ENCODE results near the gene NOL3. TPM values are rescaled to one million over a fixed set of nuclear protein-coding genes. Genes with fewer than 3 reads are reported as not detected.

The NOL3 gene
- total and polyA plus RNA-seq, 2 of the 4 experiments (the other 2 are of a cell fraction) = 6.1 to 17.2 TPM

GRCh38 chr16:67216612-67217490, 46.5 kb downstream of the NOL3 start:
- intact Hi-C loops (cut with micrococcal nuclease) = no loop called here
- no peak overlapping the region for H2AK5ac ChIP-seq (ENCODE audit: low read depth, low read length)
- no peak overlapping the region for H4K8ac ChIP-seq (ENCODE audit: low read depth in 2 of 2, low read length in 2 of 2)
- no peak for TF ChIP-seq RCOR1 (IDR thresholded peaks at IDR 0.05; ENCODE audit: insufficient replicate concordance, low read length)
- TF ChIP-seq ELK1 (IDR thresholded peaks at IDR 0.05; ENCODE audit: borderline replicate concordance, low read depth, low read length) = no peak
- H3K79me1 ChIP-seq (ENCODE audit: low read depth in 1 of 2, low read length in 2 of 2) = no peaks in the 10 kb centered on the region; a peak in 1 of 4 replicates
- no peak overlapping the region for H3K56ac ChIP-seq (ENCODE audit: extremely low read depth, insufficient read depth, low read length)
- H3K9ac ChIP-seq (ENCODE audit: low read depth, low read length) = no peak overlapping the region
- no peak overlapping the region for H3K4me3 ChIP-seq (ENCODE audit: insufficient read depth, low read depth, low read length)
- peak; percentile 64 for ATAC-seq (ENCODE audit: low read depth)
- no peak overlapping the region for H3K4me2 ChIP-seq (ENCODE audit: low read depth, low read length)
- no peaks in the 10 kb centered on the region for H3K27me3 ChIP-seq (ENCODE audit: control insufficient read depth, insufficient read depth, low read length)
- no peak overlapping the region for H3K14ac ChIP-seq (replicated peaks; ENCODE audit: low read depth, low read length)
- dilution Hi-C loops (cut with HindIII; ENCODE audit: low sequenced_read_pairs, unreplicated experiment) = no loop called here
- H3K4ac ChIP-seq (ENCODE audit: low read depth, low read length) = no peak overlapping the region
- H4K20me1 ChIP-seq (ENCODE audit: insufficient read depth, low read length) = no peaks in the 10 kb centered on the region
- H2AK9ac ChIP-seq (replicated peaks; ENCODE audit: low read depth, low read length, poor library complexity) = no peak overlapping the region
- H3K27ac ChIP-seq (ENCODE audit: insufficient read depth, low read length) = no peak overlapping the region
- no peak overlapping the region for H4K91ac ChIP-seq (ENCODE audit: insufficient read depth, low read depth, low read length)
- H3K9me1 ChIP-seq (ENCODE audit: insufficient read depth, low read length) = no peaks in the 10 kb centered on the region
- DNase-seq = no peak
- H3K9me3 ChIP-seq (ENCODE audit: control insufficient read depth, insufficient read depth, low read length) = no peaks in the 10 kb centered on the region
- H2BK120ac ChIP-seq (ENCODE audit: low read depth, low read length) = no peak overlapping the region
- peak overlapping the region; percentile 54 for H2AFZ ChIP-seq (replicated peaks; ENCODE audit: low read length, poor library complexity)
- in situ Hi-C loops (cut with MboI; ENCODE audit: low sequenced_read_pairs) = no loop called here
- ChIA-PET CTCF (no interaction called here), POLR2A (ENCODE audit: unreplicated experiment) (interaction anchor here (0.7 kb wide), 1 partner anchor 172 kb away, joined by 4 read pairs; no protein-coding TSS in a partner anchor)
- H4K5ac ChIP-seq (ENCODE audit: low read depth, low read length) = no peak overlapping the region
- H3K36me3 ChIP-seq (ENCODE audit: control insufficient read depth, insufficient read depth, low read length) = peaks cover 4% of the 10 kb centered on the region; the same call in 1 of the 2 replicates
- no peak overlapping the region for H2BK15ac ChIP-seq (ENCODE audit: low read depth, low read length)
- no peak overlapping the region for H2BK20ac ChIP-seq (ENCODE audit: low read depth, low read length)
- H2BK5ac ChIP-seq (ENCODE audit: low read depth, low read length, poor library complexity, severe bottlenecking) = no peak overlapping the region
- H3K4me1 ChIP-seq (ENCODE audit: control insufficient read depth, insufficient read depth, low read length) = no peaks in the 10 kb centered on the region
- H3K23ac ChIP-seq (ENCODE audit: low read depth, low read length) = no peak overlapping the region
- no TSS peak for BruUV-seq (replicated peaks)
- 66% methylated on average over 11 of the region's 18 CpGs; no CpG with 5 or more reads in 1 of the 2 experiments for WGBS, 2 experiments (ENCODE audit: extremely low coverage in 2 of 2, insufficient read length in 1 of 2)
- no peak overlapping the region for H3K18ac ChIP-seq (ENCODE audit: low read depth, low read length)
